GM21619 (cell line): ENCODE measurements around the gene TP53TG3D.
"Not testable (repeated sequence)": the region's sequence is repeated elsewhere in the genome, so short reads cannot be mapped to it uniquely, and the experiment has no call there.

Experiments
- ATAC-seq: cut with Tn5 transposase; IDR thresholded peaks from one replicate; pipeline ENCODE4 v1.9.1; 2021; ENCODE audit not compliant: unreplicated experiment

Gene TP53TG3D

GRCh38 chr16:32252986-32253385 lies at the start of gene TP53TG3D:
Gene TP53TG3D (plus strand): TSS chr16:32253286. CDS start chr16:32253354, 68 bp downstream.
- ATAC-seq: not testable (repeated sequence)

GRCh38 chr16:32253507-32253906 lies 421 bp downstream of the TP53TG3D start:
- ATAC-seq: not testable (repeated sequence)

GRCh38 chr16:32261526-32261925 lies 8.4 kb downstream of the TP53TG3D start:
- ATAC-seq: not testable (repeated sequence)

GRCh38 chr16:32263552-32263951 lies 10.5 kb downstream of the TP53TG3D start:
- ATAC-seq: not testable (repeated sequence)

GRCh38 chr16:32281910-32282309 lies 28.8 kb downstream of the TP53TG3D start:
- not testable (repeated sequence) for ATAC-seq

- not testable (repeated sequence) for ATAC-seq
These were observed 29.9 kb downstream of the TP53TG3D start for GRCh38 chr16:32283024-32283423.

- not testable (repeated sequence) for ATAC-seq
These were observed 30.9 kb downstream of the TP53TG3D start for GRCh38 chr16:32283917-32284495.

- not testable (repeated sequence) for ATAC-seq
These were observed 32.0 kb downstream of the TP53TG3D start for GRCh38 chr16:32284800-32285796.

- ATAC-seq: not testable (repeated sequence)
These were observed 33.1 kb downstream of the TP53TG3D start for GRCh38 chr16:32286193-32286592.

GRCh38 chr16:32287743-32288142 lies 34.7 kb downstream of the TP53TG3D start:
- ATAC-seq: not testable (repeated sequence)

- not testable (repeated sequence) for ATAC-seq
These were observed 36.1 kb downstream of the TP53TG3D start for GRCh38 chr16:32289197-32289596.

- ATAC-seq: not testable (repeated sequence)
These were observed 49.7 kb downstream of the TP53TG3D start for GRCh38 chr16:32302776-32303175.
